Measurements from ENCODE around the gene PKIG. TPM values are rescaled to one million over a fixed set of nuclear protein-coding genes. Genes with fewer than 3 reads are reported as not detected.

PKIG gene
- total RNA-seq, 1 experiment from 2014 or later, result 20.1 TPM

GRCh38 chr20:44590980-44591778 lies 8.8 kb downstream of the PKIG start:
- H3K4me3 ChIP-seq (replicated peaks in 1 of 2; ENCODE audit: low read depth in 1 of 2, low read length in 2 of 2), result no peak overlapping the region
- H3K79me2 ChIP-seq (ENCODE audit: insufficient read depth, low read length), result no peaks in the 10 kb centered on the region
- intact Hi-C loops (cut with micrococcal nuclease), result no loop called here
- RAD21 ChIA-PET (ENCODE audit: low non-redundant PET in 1 of 2, low total read pairs in 2 of 2, uncharacterized antibody in 2 of 2, unreplicated experiment in 2 of 2), result no interaction called here
- no peaks in the 10 kb centered on the region for H3K9me3 ChIP-seq (ENCODE audit: control insufficient read depth in 1 of 2, insufficient read depth in 1 of 2, low read depth in 1 of 2, low read length in 2 of 2)
- H4K20me1 ChIP-seq (ENCODE audit: insufficient read depth), result no peaks in the 10 kb centered on the region
- DNase-seq (ENCODE audit: low read depth, low spot score) (no peak), ATAC-seq (no peak)
- H3K4me2 ChIP-seq (ENCODE audit: low read length), result no peak overlapping the region
- no peak overlapping the region for H3K27ac ChIP-seq (ENCODE audit: low read depth, low read length)
- CTCF ChIA-PET, result no interaction called here
- no peaks in the 10 kb centered on the region for H3K9me2 ChIP-seq (ENCODE audit: insufficient read depth)
- BruUV-seq (replicated peaks), result no TSS peak
- no peaks in the 10 kb centered on the region; a peak in 1 of 4 replicates for H3K36me3 ChIP-seq (ENCODE audit: control insufficient read depth in 1 of 2, insufficient read depth in 2 of 2, low read length in 2 of 2)
- POLR2A ChIA-PET, result no interaction called here
- H3K9ac ChIP-seq (ENCODE audit: low read length), result no peak overlapping the region
- TF ChIP-seq POLR2A (IDR thresholded peaks at IDR 0.05; ENCODE audit: borderline replicate concordance, extremely low read depth, insufficient read depth, insufficient read length), result no peak
- TF ChIP-seq REST (IDR thresholded peaks at IDR 0.05; ENCODE audit: low read depth), result no peak
- no peak for TF ChIP-seq YY1 (IDR thresholded peaks at IDR 0.05; ENCODE audit: extremely low read depth, insufficient replicate concordance, low read depth, low read length)
- no peak for TF ChIP-seq SIN3A (IDR thresholded peaks at IDR 0.05; ENCODE audit: low read depth)
- H3K4me1 ChIP-seq (ENCODE audit: control insufficient read depth in 1 of 2, insufficient read depth in 2 of 2, low read length in 2 of 2), result no peaks in the 10 kb centered on the region
- no peak overlapping the region for H2AFZ ChIP-seq (ENCODE audit: low read depth, low read length, poor library complexity, severe bottlenecking)
- no peaks in the 10 kb centered on the region for H3K27me3 ChIP-seq (ENCODE audit: insufficient read depth, low read length)

- intact Hi-C loops (cut with micrococcal nuclease), result no loop called here
- Histone ChIP-seq H3K4me2 (ENCODE audit: low read length) (no peak overlapping the region), H3K79me2 (ENCODE audit: insufficient read depth, low read length) (no peaks in the 10 kb centered on the region), H3K4me3 (replicated peaks in 1 of 2; ENCODE audit: low read depth in 1 of 2, low read length in 2 of 2) (no peak overlapping the region), H3K9ac (ENCODE audit: low read length) (no peak overlapping the region), H3K4me1 (ENCODE audit: control insufficient read depth in 1 of 2, insufficient read depth in 2 of 2, low read length in 2 of 2) (no peaks in the 10 kb centered on the region), H3K27me3 (ENCODE audit: insufficient read depth, low read length) (no peaks in the 10 kb centered on the region), H3K36me3 (ENCODE audit: control insufficient read depth in 1 of 2, insufficient read depth in 2 of 2, low read length in 2 of 2) (no peaks in the 10 kb centered on the region; a peak in 1 of 4 replicates), H3K9me2 (ENCODE audit: insufficient read depth) (no peaks in the 10 kb centered on the region), H4K20me1 (ENCODE audit: insufficient read depth) (no peaks in the 10 kb centered on the region), H3K9me3 (ENCODE audit: control insufficient read depth in 1 of 2, insufficient read depth in 1 of 2, low read depth in 1 of 2, low read length in 2 of 2) (no peaks in the 10 kb centered on the region), H3K27ac (ENCODE audit: low read depth, low read length) (no peak overlapping the region), H2AFZ (ENCODE audit: low read depth, low read length, poor library complexity, severe bottlenecking) (no peak overlapping the region)
- DNase-seq (ENCODE audit: low read depth, low spot score) (no peak), ATAC-seq (no peak)
- RAD21 ChIA-PET (ENCODE audit: low non-redundant PET in 1 of 2, low total read pairs in 2 of 2, uncharacterized antibody in 2 of 2, unreplicated experiment in 2 of 2), result no interaction called here
- no TSS peak for BruUV-seq (replicated peaks)
- POLR2A ChIA-PET, result no interaction called here
- no peak for TF ChIP-seq RAD21 (IDR thresholded peaks at IDR 0.05; ENCODE audit: low read depth)
- TF ChIP-seq ATF3 (IDR thresholded peaks at IDR 0.05), result no peak
- TF ChIP-seq TCF7L2 (IDR thresholded peaks at IDR 0.05; ENCODE audit: borderline replicate concordance, extremely low read depth, insufficient read depth, insufficient read length), result no peak
- CTCF ChIA-PET, result no interaction called here
Measured at GRCh38 chr20:44592366-44592765, 10.0 kb downstream of the PKIG start.
